GM19099 (cell line): Measurements from ENCODE around the gene TTC7B.

Experiments used
- POLR2A ChIP-seq: IDR thresholded peaks from 3 replicates; pipeline ENCODE4 v1.6.1; 2011; ENCODE audit warnings: low read depth; ENCODE audit not compliant: insufficient read length; ENCODE audit errors: extremely low read depth

Gene TTC7B

DNA sequence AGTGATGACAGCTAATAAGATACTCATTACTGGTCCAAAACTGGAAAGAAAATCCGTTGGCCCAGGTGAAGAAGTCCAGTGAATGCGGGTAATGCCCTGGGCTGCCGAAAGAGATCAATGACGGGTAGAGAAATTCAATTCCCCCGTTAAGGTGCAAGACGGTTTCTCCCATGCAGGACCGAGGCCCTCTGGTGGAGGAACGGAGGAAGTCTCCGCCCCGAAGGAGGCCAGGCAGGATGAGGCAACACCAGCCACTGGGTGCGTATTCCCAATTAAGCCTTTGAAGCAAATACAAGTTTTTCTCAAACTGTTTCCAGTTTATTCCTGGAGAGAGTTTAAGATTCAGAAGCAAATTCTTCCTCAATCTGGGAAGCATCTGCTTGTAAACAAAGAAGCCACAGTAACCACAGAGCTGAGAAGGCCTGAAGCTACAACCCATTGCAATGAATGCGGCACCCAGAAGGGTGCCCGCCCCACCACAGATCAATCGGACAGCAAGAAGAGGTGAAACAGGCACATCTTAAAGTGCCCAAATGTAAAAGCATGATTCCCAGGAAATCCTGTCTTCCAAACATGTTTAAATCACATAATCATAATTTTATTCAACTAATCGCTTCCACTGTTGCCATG, 118.5 kb downstream of the TTC7B start:
- TF ChIP-seq POLR2A = no peak

DNA sequence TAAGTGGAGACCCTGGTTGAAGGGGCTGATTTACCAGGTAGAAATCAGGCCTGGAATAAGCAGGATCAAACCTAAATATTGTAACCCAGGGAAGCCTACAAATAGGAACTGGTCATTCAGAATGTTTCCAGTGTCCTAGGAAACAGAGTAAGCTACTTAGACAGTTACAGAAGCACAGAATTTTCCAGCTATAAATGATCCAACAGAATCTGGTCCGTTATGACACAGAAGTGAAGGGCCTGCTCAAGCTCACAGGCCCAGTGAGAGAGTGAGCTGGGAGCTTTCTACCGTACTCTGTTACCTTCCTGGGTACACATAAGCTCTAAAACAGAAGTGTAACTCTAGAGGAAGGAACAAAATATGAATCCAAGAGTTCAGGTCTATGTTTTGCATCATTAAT, 119.1 kb downstream of the TTC7B start:
- no peak for TF ChIP-seq POLR2A

DNA sequence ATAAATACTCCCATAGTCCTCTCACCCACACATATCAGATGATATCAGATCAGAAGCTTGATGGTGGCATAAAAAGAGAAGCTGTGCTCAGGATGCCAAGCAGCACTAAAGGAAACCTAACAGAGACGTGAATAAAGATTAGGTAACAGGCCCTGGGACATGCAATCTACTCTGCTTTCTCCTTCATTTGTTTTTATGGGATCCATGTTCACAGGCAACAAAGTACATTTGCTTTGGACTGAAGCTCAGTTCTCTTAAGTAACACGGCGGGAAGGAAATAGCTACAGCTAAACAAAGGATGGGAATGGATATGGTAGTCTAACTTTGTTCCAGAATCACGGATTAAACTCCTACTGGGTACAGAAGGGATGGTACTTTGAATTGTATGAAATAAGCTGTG, 119.5 kb downstream of the TTC7B start:
- no peak for TF ChIP-seq POLR2A

DNA sequence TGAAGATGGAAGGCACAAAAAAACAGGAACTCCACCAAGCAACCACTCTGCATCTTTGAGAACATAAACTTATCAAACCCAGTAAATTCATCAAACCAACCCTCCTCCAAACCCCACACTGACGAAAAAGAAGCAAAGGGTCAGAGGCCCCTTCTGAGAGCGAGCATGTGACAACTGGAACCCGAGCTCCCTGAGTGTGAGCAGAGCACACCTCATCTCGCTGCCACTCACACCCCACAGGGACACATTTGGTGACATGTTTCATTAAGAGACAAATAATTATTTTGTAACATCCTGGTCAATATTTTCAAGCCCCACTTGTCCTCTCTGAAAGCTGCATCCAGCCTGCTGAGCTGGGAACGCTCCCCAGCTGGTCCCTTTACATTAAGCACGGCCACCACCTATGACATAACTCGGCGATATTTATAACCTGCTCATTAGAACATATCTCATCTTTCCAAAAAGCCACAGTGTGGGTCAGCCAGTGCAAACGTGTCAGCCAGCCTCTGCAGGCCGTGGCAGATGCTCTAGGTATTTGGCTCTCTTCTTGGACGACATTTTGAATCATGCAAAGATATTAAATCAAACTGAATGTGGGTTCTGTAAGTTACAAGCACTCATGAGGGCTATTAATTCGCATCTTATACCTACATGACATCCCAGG, 120.1 kb downstream of the TTC7B start:
- no peak for TF ChIP-seq POLR2A

DNA sequence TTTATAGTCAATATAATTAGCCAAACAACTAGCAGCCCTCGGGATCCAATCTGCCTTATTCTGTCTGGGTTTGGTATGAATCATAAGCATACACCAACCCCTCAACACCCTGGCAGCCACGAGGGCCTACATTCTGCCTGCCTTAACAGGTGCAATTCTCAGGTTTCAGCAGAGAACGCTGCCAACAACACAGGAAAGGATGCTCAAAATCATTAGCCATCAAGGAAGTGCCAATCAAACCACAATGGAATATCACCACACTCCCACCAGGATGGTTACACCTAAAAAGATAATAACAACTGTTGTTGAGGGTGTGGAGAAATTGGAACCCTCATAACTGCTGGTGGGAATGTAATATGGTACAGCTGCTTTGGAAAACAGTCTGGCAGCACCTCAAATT, 122.8 kb downstream of the TTC7B start:
- TF ChIP-seq POLR2A = no peak

DNA sequence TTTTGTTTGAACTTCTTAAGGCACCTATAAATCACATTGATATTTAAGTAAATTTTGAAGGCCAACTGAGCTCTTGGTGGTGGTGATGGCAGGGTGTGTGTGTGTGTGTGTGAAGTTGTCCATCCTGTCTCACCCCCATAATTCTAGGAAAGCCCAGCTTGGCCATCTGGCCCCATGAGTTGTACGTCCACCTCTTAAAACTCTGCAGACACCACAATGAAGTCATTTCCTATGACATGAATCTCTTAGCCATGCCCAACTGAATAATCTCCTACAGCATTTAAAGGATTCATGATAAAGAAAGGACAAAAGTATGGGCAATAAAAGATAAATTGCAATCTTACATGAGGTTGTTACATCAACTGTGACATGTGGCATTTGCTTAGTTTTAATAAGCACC, 123.4 kb downstream of the TTC7B start:
- TF ChIP-seq POLR2A = no peak

DNA sequence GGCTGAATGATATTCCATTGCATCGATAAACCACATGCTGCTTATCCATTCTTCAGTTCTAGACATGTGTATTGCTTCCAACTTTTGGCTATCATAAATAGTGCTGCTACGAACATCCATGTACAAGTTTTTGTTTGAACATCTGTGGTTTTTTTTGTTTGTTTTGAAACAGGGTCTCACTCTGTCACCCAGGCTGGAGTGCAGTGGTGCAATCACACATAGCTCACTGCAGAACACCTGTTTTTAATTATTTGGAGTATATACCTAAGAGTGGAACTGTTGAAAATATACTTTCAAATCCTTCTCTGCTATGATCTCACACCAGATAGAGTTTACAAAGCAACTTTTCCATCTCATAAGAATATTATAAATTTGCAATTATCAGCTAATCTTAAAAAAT, 124.2 kb downstream of the TTC7B start:
- no peak for TF ChIP-seq POLR2A

DNA sequence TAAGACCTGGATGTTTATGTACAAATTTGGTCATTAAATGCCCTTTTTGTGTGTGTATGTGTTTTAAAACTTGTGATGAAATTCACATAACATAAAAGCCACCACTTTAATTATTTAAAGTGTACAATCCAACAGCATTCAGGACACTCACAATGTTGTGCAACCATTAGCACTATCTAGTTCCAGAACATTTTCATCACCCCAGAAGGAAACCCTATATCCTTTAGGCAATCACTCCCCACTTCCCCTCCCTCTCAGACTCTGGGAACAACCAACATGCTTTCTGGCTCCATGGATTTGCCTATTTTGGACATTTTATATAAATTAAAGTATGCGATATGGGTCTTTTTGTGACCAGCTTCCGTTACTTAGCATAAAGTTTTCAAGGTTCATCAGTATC, 124.6 kb downstream of the TTC7B start:
- TF ChIP-seq POLR2A = no peak

DNA sequence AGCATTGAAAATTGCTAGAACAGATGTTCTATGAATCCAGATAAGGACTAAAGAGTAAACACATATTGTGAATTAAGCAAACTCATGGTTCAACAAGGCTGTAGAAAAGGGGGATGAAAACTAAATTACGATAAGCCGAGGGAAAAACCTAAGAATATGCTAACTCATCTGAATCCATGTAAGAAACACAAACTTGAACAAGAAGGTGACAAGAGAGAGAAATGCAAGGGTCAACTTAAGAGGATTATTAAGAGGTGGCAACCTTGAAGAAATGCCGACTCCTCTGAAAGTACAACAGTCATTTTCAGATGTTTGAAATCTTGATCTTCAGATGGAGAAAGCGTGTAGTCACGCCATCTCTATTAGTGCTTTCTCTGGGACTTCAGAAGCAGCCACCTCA, 128.6 kb downstream of the TTC7B start:
- TF ChIP-seq POLR2A = no peak

DNA sequence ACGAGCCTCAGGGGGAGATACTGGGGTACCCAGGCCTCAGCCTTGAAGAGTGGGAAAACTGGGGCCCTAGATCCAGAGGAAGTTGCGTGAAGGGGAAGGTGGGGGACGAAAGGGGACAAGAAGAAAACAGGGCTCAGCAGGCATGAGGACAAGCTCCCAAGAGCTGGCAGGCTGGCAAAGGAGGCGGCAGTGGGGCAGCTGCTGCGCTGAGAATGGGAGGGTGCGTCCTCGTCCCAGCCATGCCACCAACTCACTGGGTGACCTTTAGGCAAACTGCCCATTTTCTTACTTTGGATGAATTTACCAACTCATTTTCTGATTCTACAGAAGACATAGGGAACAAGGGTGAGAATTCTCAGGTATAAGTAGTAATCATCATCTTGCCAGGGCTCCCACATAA, 133.6 kb downstream of the TTC7B start:
- no peak for TF ChIP-seq POLR2A

DNA sequence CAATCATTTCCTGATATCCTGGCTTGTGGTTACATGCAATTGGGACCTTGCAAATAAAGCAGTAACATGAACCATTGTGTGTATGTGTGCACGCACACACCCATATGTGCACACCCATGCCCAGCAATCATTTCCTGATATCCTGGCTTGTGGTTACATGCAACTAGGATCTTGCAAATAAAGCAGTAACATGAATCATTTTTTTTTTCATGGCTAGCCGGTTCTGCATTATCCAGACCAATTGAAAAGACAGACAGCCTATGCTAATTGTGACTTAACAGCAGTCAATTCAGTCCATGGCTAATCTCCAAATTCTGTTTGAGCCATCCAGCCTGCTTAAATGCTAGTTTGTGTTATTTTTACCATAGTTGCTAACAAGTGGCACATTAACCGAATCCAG, 134.3 kb downstream of the TTC7B start:
- TF ChIP-seq POLR2A = no peak

DNA sequence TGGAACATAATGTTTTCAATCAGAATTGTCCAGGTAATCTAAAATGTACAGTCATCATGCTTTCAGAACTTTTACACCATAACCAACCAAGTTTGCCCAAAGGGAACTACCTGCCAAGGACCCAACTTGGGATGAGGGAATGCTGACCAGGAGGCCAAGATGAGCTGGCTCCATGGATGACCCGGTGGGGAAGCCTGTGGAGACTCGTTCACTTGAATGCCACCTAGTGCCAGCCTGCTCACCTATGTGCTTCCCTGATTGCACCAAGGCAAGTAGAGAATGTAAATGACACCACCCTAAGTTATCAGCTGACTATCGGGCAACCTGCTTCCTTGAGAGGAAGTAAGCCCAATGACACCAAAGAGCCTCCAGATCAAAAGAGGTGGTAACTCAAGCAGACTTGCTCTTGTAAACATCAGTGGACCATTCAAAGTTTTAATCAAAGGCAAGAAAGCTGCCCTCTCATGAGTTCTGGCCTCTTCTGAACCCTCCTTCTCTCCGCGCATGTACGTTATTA, 137.3 kb downstream of the TTC7B start:
- no peak for TF ChIP-seq POLR2A

DNA sequence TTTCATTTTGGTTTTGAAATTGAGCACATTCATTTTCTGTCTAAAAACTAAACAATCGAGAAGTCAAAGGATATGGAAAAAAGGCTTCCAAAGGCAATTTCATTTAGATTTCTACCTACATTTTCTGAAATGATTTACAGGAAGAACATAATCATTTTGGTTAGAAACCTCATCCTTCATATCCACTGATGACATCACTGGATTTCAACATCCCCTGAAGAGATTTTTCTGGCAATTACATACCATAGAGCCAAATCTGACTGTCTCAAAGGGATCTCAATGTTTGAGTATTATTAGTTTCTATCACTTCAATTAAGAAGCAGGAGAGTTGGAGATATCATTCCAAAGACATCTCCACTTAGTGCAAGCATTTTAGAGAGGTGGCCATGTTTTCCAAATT, 137.8 kb downstream of the TTC7B start:
- TF ChIP-seq POLR2A = no peak

DNA sequence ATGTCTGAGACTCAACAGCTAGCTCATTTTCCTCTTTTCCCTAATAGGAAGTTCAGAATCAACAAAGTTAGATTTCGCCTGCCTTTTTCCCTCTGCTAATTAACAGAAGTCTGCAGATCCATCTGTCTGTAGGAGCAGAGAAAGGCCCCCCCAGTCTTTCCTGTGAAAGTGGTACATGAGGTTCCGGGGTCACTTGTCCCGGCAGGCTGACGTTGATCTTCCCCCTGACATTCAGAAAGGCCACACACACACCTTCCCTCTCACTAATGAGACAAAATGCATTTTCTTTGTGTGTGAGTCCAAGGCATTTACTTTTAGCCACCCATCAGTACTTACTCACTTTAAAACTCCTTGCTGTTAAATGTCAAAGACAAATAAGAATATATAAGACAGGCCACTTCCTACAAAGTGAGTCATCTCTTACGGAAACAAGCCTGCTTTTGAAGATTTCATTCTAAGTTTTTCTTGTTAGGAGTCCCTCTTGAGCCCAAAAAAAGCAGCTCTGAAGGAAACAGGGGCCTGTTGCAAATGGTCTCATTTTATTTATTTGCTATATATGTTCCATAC, 138.7 kb downstream of the TTC7B start:
- no peak for TF ChIP-seq POLR2A

DNA sequence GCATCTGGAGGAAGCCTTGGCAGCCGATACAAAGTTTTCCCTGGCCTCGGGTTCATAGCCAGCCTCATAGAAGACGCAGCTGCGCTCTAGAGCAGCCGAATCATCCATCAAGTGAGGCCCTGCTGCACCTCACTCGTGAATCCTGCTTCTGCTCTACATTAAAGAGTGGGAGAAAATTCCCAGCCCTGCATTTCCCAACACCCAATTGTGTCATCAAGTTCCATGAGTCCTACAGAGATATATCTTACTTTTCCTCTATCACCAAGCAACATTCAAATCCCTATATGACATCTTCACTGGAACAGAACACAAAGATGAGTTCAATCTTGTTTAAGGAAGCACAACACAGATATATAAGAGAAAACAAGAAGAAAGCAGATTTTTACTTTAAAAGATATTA, 139.3 kb downstream of the TTC7B start:
- TF ChIP-seq POLR2A = no peak

DNA sequence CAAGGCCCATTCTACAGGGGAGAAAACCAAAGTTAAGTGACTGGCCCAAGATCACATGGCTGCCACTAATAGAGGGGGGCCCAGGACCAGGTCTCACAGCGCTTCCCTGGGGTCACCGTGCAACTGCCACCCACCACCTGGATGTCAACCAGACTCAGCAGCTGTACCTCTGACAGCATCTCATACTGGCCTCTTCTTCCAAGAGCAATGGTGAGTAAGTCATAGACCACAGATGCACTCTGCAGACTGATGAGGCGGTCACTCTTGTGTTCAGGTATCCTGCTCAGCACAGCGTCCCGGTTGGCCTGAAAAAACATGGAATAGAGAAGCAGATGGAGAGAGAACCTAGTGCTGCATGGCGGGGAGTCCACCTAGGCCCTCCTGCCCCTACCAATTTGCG, 139.9 kb downstream of the TTC7B start:
- TF ChIP-seq POLR2A = no peak
